Suppressor macrophage treated with lipopolysaccharide for 4 hours (primary cell): ENCODE results near the gene SPINK8.
"Not testable (repeated sequence)": the region's sequence is repeated elsewhere in the genome, so short reads cannot be mapped to it uniquely, and the experiment has no call there.

Experiments used
- DNase-seq: peaks from one replicate; pipeline ENCODE4 v3.0.0-alpha.2; 2020

Gene SPINK8

DNA sequence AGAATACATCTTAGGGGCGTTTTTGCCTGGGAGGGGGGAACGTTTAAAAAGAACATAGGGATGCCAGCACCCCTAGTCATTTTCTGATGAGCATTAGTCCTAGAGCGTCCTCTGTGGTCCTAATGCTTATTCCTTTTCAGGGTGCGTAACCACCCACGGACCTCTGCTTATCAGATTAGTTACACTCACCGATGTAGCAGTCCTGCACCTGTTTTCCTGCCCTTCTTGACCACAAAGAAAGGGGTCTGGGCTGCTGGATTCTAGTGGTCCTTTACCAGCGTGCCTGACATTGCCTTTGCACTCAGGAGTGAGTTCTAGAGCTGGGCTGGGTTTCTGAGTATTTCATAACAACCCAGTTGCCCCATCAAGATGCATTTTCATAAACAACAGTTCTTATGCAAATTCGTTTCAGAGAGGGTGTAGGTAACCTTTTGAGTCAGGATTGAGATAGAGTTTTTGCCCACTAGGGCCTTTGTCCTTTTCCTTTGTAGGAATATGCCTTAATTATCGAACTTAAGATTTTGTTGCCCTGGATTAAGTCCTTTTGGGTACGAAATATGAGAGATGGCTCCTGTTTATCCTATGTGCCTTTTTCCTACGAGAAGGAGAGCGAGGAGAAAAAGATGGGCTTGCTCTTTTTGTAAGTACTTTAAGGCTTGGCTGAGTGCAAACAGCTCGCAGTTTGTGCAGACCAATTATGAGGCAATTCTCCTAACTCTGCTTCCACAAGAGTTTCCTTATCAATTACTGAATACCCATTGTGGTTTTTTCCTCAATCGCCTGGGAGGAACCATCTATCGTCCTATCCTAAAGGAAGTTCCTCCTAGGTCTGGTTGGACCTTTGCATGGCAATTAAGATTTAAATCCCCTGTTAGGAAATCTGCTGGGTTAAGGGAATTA, at the start of gene SPINK8:
SPINK8 (minus strand) TSS at position 316 of the 900 bp plus-strand sequence. CDS start 5,320 bp downstream, outside the sequence.
- peak; percentile 16 for DNase-seq

DNA sequence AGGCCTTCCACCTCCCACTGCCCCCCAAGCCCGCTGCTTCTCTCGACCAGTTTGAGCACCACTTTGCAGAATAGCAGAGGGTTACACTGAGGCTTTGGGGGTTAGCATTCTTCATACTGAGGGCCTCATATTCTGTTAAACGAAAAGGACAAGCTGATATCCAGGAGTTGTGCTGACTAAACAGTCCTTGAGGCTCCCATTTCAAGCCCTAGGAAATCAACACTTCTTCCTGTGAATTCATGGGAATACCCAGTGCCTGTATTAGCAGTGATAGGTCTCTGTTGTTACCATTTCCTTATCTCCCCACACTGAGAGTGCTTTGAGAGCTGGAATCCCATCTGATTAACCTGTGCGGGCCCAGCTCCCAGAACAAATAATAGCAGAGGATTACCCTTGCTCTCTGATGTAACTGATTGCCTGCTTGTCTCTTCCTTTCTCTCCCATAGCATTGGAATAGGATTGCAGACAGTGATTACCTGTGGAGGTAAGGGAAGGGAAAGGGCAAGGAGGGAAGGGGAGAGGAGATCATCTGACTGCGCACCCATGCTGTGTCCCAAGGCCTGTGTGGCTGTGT, 39.5 kb upstream of the SPINK8 start:
- DNase-seq, result no peak

DNA sequence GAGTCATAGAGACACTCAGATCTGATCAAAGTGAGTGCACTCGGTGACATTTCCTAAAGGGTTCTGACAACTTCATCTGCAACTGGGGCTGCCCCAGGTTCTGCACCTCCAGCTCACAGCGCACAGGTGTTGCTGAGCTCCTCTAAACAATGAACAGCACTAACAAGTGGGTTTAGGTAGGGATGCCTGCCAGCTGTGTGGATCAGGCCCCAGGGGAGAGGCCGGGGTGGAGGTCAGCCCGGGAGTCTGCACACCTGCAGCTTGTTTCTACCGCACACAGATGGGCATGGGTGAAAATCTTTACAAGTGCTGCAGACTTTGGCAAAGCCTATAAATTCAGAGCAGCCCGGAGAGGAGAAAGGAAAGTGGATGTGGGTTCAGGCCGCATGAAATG, 38.9 kb upstream of the SPINK8 start:
- no peak for DNase-seq

- DNase-seq, result no peak
Measured at GRCh38 chr3:48371651-48372376, 38.4 kb upstream of the SPINK8 start, which contains the start of gene FBXW12. Gene FBXW12 (plus strand): TSS chr3:48372219. CDS start chr3:48372768, 549 bp downstream.

- no peak for DNase-seq
Measured at GRCh38 chr3:48370333-48370713, 36.9 kb upstream of the SPINK8 start.

DNA sequence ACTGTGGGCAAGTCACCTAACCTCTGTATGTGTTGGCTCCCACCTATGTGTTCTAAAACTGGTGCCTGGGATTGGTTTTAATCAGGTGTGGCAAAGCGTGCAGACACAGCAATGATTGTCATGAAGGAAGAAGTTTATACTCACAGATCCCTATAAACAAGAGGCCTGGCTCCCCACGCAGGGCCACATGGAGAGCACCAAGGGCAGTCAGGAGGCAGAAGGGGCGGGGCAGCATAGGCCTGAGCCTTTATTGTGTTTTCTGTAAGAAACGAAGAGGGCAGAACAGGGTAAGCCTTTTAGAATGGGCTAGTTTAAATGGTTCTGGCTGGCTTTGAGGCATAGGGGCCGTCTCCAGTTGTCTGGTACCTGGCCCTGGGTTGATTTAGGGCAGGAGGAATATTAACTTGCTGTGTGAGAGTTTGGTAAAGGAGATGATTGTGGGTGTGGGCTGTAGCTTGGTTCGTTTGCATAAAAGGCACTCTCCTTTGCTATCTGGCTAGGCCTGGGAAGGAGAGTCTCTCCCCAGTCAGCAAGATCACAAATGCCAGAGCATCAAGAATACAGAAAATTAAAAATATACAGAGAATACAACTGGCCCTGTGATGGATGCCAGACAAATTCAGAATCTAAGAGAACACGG, 36.4 kb upstream of the SPINK8 start:
- no peak for DNase-seq

- DNase-seq, result no peak
Measured at GRCh38 chr3:48367201-48367600, 33.7 kb upstream of the SPINK8 start.

GRCh38 chr3:48364840-48365239, 31.4 kb upstream of the SPINK8 start:
- DNase-seq, result no peak

GRCh38 chr3:48361928-48362327, 28.5 kb upstream of the SPINK8 start:
- DNase-seq, result no peak

DNA sequence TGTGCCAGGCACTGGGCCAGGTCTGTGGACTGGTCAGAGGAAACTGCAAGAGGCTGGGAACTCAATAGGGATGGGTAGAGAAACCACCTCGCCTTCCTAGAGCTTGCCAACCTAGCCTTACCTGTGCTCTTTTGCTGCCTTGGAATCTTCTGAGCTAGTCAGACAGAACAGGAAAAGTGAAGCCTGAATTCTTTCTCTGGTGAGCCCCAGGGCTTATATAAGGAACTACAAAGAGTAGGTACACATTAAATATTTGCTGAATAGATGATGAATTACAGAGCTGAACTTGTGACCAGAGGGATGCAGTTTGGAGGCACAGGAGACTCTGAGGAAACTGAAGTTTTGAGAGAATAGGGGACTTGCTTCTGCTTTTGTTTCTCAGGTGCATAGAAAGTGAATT, 23.0 kb upstream of the SPINK8 start:
- DNase-seq, result no peak

- DNase-seq, result no peak
Measured at GRCh38 chr3:48353987-48354386, 20.5 kb upstream of the SPINK8 start.

- DNase-seq, result no peak
Measured at GRCh38 chr3:48352546-48352945, 19.1 kb upstream of the SPINK8 start.

DNA sequence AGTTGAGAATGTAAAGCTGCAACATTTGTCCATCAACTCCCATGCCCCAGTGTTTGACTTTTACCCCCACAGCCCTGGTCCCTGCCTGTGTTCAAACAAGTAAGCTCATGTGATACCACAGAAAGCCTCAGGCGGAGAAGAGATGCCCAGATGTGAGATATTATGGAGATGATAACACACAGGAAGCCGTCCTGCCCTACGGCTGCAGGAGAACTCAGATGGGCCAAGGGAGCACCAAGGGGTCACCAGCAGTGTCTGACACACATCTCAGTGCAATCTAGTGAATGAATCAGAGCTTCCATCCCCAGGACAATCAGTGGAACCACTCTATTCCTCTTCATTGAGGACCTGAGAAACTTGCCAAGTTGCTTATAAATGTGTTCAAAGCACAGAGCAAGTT, 14.0 kb upstream of the SPINK8 start:
- no peak for DNase-seq

GRCh38 chr3:48345946-48346572, 12.6 kb upstream of the SPINK8 start:
- DNase-seq, result no peak

GRCh38 chr3:48344867-48345507, 11.5 kb upstream of the SPINK8 start:
- no peak for DNase-seq

DNA sequence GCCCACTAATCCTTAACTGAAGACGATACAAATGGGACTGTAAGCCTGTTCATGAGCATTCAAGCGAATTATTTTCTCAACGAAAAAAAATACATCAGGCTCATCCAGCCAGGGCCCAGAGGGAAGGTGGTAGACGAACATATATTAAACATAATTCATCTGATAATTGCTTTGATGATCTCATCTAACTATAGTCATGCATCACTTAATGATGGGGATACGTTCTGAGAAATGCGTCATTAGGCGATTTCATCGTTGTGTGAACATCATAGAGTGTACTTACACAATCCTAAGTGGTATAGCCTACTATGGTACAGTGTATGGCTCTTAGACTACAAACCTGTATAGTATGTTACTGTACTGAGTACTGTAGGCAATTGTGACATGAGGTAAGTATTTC, 10.0 kb upstream of the SPINK8 start:
- DNase-seq, result no peak

- no peak for DNase-seq
Measured at GRCh38 chr3:48338635-48339034, 5.2 kb upstream of the SPINK8 start.

GRCh38 chr3:48337536-48337935, 4.1 kb upstream of the SPINK8 start:
- not testable (repeated sequence) for DNase-seq

GRCh38 chr3:48335286-48335685, 1.8 kb upstream of the SPINK8 start:
- peak; percentile 31 for DNase-seq

GRCh38 chr3:48334605-48335004, 1.1 kb upstream of the SPINK8 start:
- DNase-seq, result no peak

DNA sequence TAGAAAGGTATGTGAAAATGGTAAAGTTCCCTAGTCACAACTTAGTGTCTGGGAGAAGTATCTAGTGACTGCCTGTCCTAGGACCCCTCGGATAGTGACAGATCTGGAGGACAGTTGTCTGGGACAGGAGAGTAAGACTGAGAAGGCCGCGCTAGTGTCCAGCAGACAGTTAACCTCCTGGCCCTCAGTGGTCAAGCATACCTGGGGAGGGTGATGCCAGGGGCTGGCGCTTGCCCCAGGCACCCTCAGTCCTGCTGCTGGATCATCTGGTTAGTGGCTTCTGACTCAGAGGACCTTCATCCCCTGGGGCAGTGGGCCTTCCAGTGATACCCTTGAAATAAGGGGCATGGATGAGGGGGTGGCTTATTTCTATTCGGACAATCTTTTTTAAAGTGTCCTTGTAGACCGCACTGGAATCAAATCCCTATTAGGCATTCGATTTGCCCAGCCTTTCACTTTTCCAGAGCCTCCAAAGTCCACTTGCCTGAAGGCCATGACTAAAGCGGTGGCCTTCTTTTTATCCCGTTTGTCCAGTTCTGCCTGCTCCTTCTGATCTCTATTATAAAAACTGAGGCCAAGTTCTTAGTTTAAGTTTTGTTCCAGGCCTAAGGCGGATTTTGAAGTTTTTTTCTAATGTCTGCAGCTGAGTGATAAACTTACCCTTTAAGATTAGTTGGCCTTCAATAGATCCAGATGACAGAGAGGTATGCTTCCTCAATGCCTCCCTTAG, 1.6 kb downstream of the SPINK8 start:
- not testable (repeated sequence) for DNase-seq
